Pulmonary artery endothelial cell (primary cell): ENCODE measurements around the gene HOMER2. TPM values are rescaled to one million over a fixed set of nuclear protein-coding genes. Genes with fewer than 3 reads are reported as not detected.

Source experiments
- DNase-seq: peaks from one replicate; pipeline ENCODE4 v3.0.0-alpha.2; 2011; ENCODE audit warnings: low read depth, low spot score
- total RNA-seq: library from RNA; depleted of rRNA; stranded (reverse); fragments of >200 nt; gene quantifications from 2 replicates; pipeline ENCODE4 v1.2.3, GENCODE V29; 2014

The HOMER2 gene
- total RNA-seq, 1 donor from 2014 or later = 0.40 TPM

GRCh38 chr15:82931221-82931620 is 21.3 kb downstream of the HOMER2 start:
- no peak for DNase-seq

- no peak for DNase-seq
These were observed 22.1 kb downstream of the HOMER2 start for GRCh38 chr15:82930461-82930860.

GRCh38 chr15:82928711-82929110 is 23.8 kb downstream of the HOMER2 start:
- no peak for DNase-seq

- no peak for DNase-seq
These were observed 28.8 kb downstream of the HOMER2 start for GRCh38 chr15:82923744-82924143.

GRCh38 chr15:82922737-82923136 is 29.8 kb downstream of the HOMER2 start:
- no peak for DNase-seq

- no peak for DNase-seq
These were observed 30.6 kb downstream of the HOMER2 start for GRCh38 chr15:82921939-82922338.

GRCh38 chr15:82921242-82921641 is 31.3 kb downstream of the HOMER2 start:
- DNase-seq = no peak

- no peak for DNase-seq
These were observed 33.2 kb downstream of the HOMER2 start for GRCh38 chr15:82919231-82919886.

- no peak for DNase-seq
These were observed 33.8 kb downstream of the HOMER2 start for GRCh38 chr15:82918607-82919230.

GRCh38 chr15:82918162-82918561 is 34.4 kb downstream of the HOMER2 start:
- DNase-seq = no peak

- no peak for DNase-seq
These were observed 35.3 kb downstream of the HOMER2 start for GRCh38 chr15:82917249-82917648.

- no peak for DNase-seq
These were observed 36.2 kb downstream of the HOMER2 start for GRCh38 chr15:82916161-82916952.

- no peak for DNase-seq
These were observed 38.1 kb downstream of the HOMER2 start for GRCh38 chr15:82914396-82914795.

- no peak for DNase-seq
These were observed 41.1 kb downstream of the HOMER2 start for GRCh38 chr15:82911458-82911857.

- DNase-seq = no peak
These were observed 41.8 kb downstream of the HOMER2 start for GRCh38 chr15:82910721-82911120.

GRCh38 chr15:82909080-82909815 is 43.3 kb downstream of the HOMER2 start:
- no peak for DNase-seq

GRCh38 chr15:82907350-82907749 is 45.2 kb downstream of the HOMER2 start:
- no peak for DNase-seq

GRCh38 chr15:82904574-82904973 is 47.9 kb downstream of the HOMER2 start:
- DNase-seq = no peak

- no peak for DNase-seq
These were observed 49.0 kb downstream of the HOMER2 start for GRCh38 chr15:82903511-82903910.

- no peak for DNase-seq
These were observed 51.3 kb downstream of the HOMER2 start for GRCh38 chr15:82901114-82901805.

GRCh38 chr15:82900511-82901060 is 51.9 kb downstream of the HOMER2 start:
- DNase-seq = no peak
